ACC112 (cell line): Measurements from ENCODE around the gene CAMTA1.

ENCODE experiments used
- H2AFZ ChIP-seq: fragments of 200-600 bp; sonication (generic); one replicate; pipeline ENCODE4 v1.6.0; 2017; ENCODE audit warnings: antibody characterized with exemption, low read length; ENCODE audit not compliant: unreplicated experiment
- H3K27ac ChIP-seq: fragments of 200-600 bp; sonication (generic); 2 replicates; pipeline ENCODE4 v1.5.1; 2014; ENCODE audit warnings: low read depth, mild to moderate bottlenecking, antibody characterized with exemption, low read length, moderate library complexity
- H3K27me3 ChIP-seq: fragments of 200-600 bp; sonication (generic); 2 replicates; pipeline ENCODE4 v1.6.1; 2014; ENCODE audit warnings: mild to moderate bottlenecking, antibody characterized with exemption, low read length, moderate library complexity, mixed read lengths; ENCODE audit not compliant: insufficient read depth
- H3K36me3 ChIP-seq: fragments of 200-600 bp; sonication (generic); 2 replicates; pipeline ENCODE4 v1.6.1; 2016; ENCODE audit warnings: mild to moderate bottlenecking, antibody characterized with exemption, low read length, moderate library complexity, mixed read lengths; ENCODE audit not compliant: insufficient read depth
- H3K4me1 ChIP-seq: fragments of 200-600 bp; sonication (generic); one replicate; pipeline ENCODE4 v1.6.1; 2016; ENCODE audit warnings: low read length, mixed read lengths; ENCODE audit not compliant: insufficient read depth, unreplicated experiment, control insufficient read depth
- H3K4me3 ChIP-seq: fragments of 200-600 bp; sonication (generic); 2 replicates; pipeline ENCODE4 v1.5.1; 2014; ENCODE audit warnings: mild to moderate bottlenecking, low read depth, low read length
- H3K79me2 ChIP-seq: fragments of 200-600 bp; sonication (generic); one replicate; pipeline ENCODE4 v1.6.0; 2016; ENCODE audit warnings: low read length; ENCODE audit not compliant: control insufficient read depth, unreplicated experiment, insufficient read depth

CAMTA1 gene

GRCh38 chr1:7421471-7422075, 636.3 kb downstream of the CAMTA1 start:
- Histone ChIP-seq H3K27ac (no peak overlapping the region), H3K79me2 (no peaks in the 10 kb centered on the region), H3K4me3 (no peak overlapping the region), H3K27me3 (no peaks in the 10 kb centered on the region), H3K36me3 (no peaks in the 10 kb centered on the region), H2AFZ (no peak overlapping the region), H3K4me1 (no peaks in the 10 kb centered on the region)

GRCh38 chr1:7422081-7422480, 636.8 kb downstream of the CAMTA1 start:
- no peaks in the 10 kb centered on the region for H3K36me3 ChIP-seq
- no peaks in the 10 kb centered on the region for H3K79me2 ChIP-seq
- no peak overlapping the region for H2AFZ ChIP-seq
- no peaks in the 10 kb centered on the region for H3K4me1 ChIP-seq
- no peaks in the 10 kb centered on the region for H3K27me3 ChIP-seq
- H3K4me3 ChIP-seq = no peak overlapping the region
- no peak overlapping the region for H3K27ac ChIP-seq

GRCh38 chr1:7422561-7422960, 637.3 kb downstream of the CAMTA1 start:
- Histone ChIP-seq H3K79me2 (no peaks in the 10 kb centered on the region), H3K4me3 (no peak overlapping the region), H3K27ac (no peak overlapping the region), H3K27me3 (no peaks in the 10 kb centered on the region), H3K36me3 (no peaks in the 10 kb centered on the region), H2AFZ (no peak overlapping the region), H3K4me1 (no peaks in the 10 kb centered on the region)

- Histone ChIP-seq H3K4me1 (no peaks in the 10 kb centered on the region), H3K27ac (no peak overlapping the region), H2AFZ (no peak overlapping the region), H3K79me2 (no peaks in the 10 kb centered on the region), H3K27me3 (no peaks in the 10 kb centered on the region), H3K4me3 (no peak overlapping the region), H3K36me3 (no peaks in the 10 kb centered on the region)
Measured at GRCh38 chr1:7422966-7423365, 637.7 kb downstream of the CAMTA1 start.

- no peak overlapping the region for H2AFZ ChIP-seq
- H3K36me3 ChIP-seq = no peaks in the 10 kb centered on the region
- H3K4me3 ChIP-seq = no peak overlapping the region
- H3K27ac ChIP-seq = no peak overlapping the region
- no peaks in the 10 kb centered on the region for H3K4me1 ChIP-seq
- no peaks in the 10 kb centered on the region for H3K79me2 ChIP-seq
- no peaks in the 10 kb centered on the region for H3K27me3 ChIP-seq
Measured at GRCh38 chr1:7424352-7424890, 639.2 kb downstream of the CAMTA1 start.

- Histone ChIP-seq H3K36me3 (no peaks in the 10 kb centered on the region), H3K4me1 (no peaks in the 10 kb centered on the region), H3K27ac (no peak overlapping the region), H3K4me3 (no peak overlapping the region), H3K27me3 (no peaks in the 10 kb centered on the region), H2AFZ (no peak overlapping the region), H3K79me2 (no peaks in the 10 kb centered on the region)
Measured at GRCh38 chr1:7425229-7425628, 640.0 kb downstream of the CAMTA1 start.

GRCh38 chr1:7425771-7426170, 640.5 kb downstream of the CAMTA1 start:
- Histone ChIP-seq H3K27me3 (no peaks in the 10 kb centered on the region), H3K36me3 (no peaks in the 10 kb centered on the region)

GRCh38 chr1:7426780-7427604, 641.7 kb downstream of the CAMTA1 start:
- H2AFZ ChIP-seq = no peak overlapping the region
- H3K4me3 ChIP-seq = no peak overlapping the region
- H3K27ac ChIP-seq = no peak overlapping the region
- H3K79me2 ChIP-seq = no peaks in the 10 kb centered on the region
- H3K27me3 ChIP-seq = no peaks in the 10 kb centered on the region
- H3K4me1 ChIP-seq = no peaks in the 10 kb centered on the region
- no peaks in the 10 kb centered on the region for H3K36me3 ChIP-seq

More at GRCh38 chr1:7425771-7426170, 640.5 kb downstream of the CAMTA1 start:
- H3K79me2 ChIP-seq = no peaks in the 10 kb centered on the region
- no peak overlapping the region for H2AFZ ChIP-seq
- no peak overlapping the region for H3K4me3 ChIP-seq
- H3K4me1 ChIP-seq = no peaks in the 10 kb centered on the region
- H3K27ac ChIP-seq = no peak overlapping the region

GRCh38 chr1:7427605-7428300, 642.5 kb downstream of the CAMTA1 start:
- Histone ChIP-seq H3K79me2 (no peaks in the 10 kb centered on the region), H3K4me1 (no peaks in the 10 kb centered on the region), H3K27ac (no peak overlapping the region), H3K27me3 (no peaks in the 10 kb centered on the region), H3K36me3 (no peaks in the 10 kb centered on the region), H2AFZ (no peak overlapping the region), H3K4me3 (no peak overlapping the region)

GRCh38 chr1:7429290-7429689, 644.0 kb downstream of the CAMTA1 start:
- no peaks in the 10 kb centered on the region for H3K4me1 ChIP-seq
- H3K4me3 ChIP-seq = no peak overlapping the region
- H3K36me3 ChIP-seq = no peaks in the 10 kb centered on the region
- H3K27me3 ChIP-seq = no peaks in the 10 kb centered on the region
- no peak overlapping the region for H3K27ac ChIP-seq
- H2AFZ ChIP-seq = no peak overlapping the region
- H3K79me2 ChIP-seq = no peaks in the 10 kb centered on the region
